Esophagus squamous epithelium (tissue), 5 donors: ENCODE results near the gene MTREX. TPM values are rescaled to one million over a fixed set of nuclear protein-coding genes. Genes with fewer than 3 reads are reported as not detected.

Experiments
- DNase-seq: peaks from one replicate; lab custom pipeline; 2025; lab: John Stamatoyannopoulos, UW
- H3K27ac ChIP-seq, 4 donors: fragments of 200-600 bp; sonication (generic); one replicate each; pipeline ENCODE4 v1.5.1; 2016 to 2019; ENCODE audit warnings: mild to moderate bottlenecking in 1 of 4
- H3K27me3 ChIP-seq, 4 donors: fragments of 200-600 bp; sonication (generic); 1 replicate in 3 of 4; 2 replicates in 1 of 4; pipeline versions ENCODE4 v1.5.1 to v1.6.0; 2017 to 2021; ENCODE audit warnings: antibody characterized with exemption in 1 of 4
- H3K36me3 ChIP-seq, 3 donors: fragments of 200-600 bp; sonication (generic); one replicate each; pipeline ENCODE4 v1.5.1; 2016 to 2019
- H3K4me1 ChIP-seq, 3 donors: fragments of 200-600 bp; sonication (generic); one replicate each; pipeline ENCODE4 v1.5.1; 2017 to 2019
- H3K4me3 ChIP-seq, 4 donors: fragments of 200-600 bp; sonication (generic); 1 replicate in 3 of 4; 2 replicates in 1 of 4; pipeline ENCODE4 v1.5.1; 2016 to 2019; ENCODE audit warnings: mild to moderate bottlenecking in 2 of 4, moderate library complexity in 1 of 4
- H3K9me3 ChIP-seq, 3 donors: fragments of 200-600 bp; sonication (generic); one replicate each; pipeline ENCODE4 v1.5.1; 2016 to 2019
- POLR2A ChIP-seq, 4 donors: fragments of 450-650 bp; IDR thresholded peaks; one replicate each; pipeline ENCODE4 v1.6.1; 2017; ENCODE audit warnings: antibody characterized with exemption in 4 of 4, mild to moderate bottlenecking in 4 of 4, moderate library complexity in 3 of 4
- WGBS, 2 donors: methylation state at CpG; one replicate each; pipeline ENCODE4 v1.1.5; 2018; 5-methylcytosine and 5-hydroxymethylcytosine counted together
- intact Hi-C: fragments of 100-400 bp; cut with DNase I; formaldehyde crosslinking; loops from one replicate; pipeline ENCODE4 v1.15.0; 2022
- total RNA-seq, 4 donors: library from RNA; depleted of rRNA; stranded (reverse); fragments of >200 nt; gene quantifications; one replicate each; pipeline ENCODE4 v1.1.0, GENCODE V29; 2016
- TF ChIP-seq, protein P1 (sequence below), 6 experiments: fragments of 450-650 bp in 4 of 6; fragments of 200-600 bp in 2 of 6; sonication (generic) in 2 of 6; IDR thresholded peaks; one replicate each; pipeline ENCODE4 v1.5.1; 2016 to 2019; ENCODE audit warnings: antibody characterized with exemption in 6 of 6, mild to moderate bottlenecking in 4 of 6, moderate library complexity in 4 of 6
- donor health status: DM: yes; HTN: yes; CAD: no.

The MTREX gene
- total RNA-seq, 4 donors from 2014 or later: 63.9 to 79.3 (median 72.2) TPM

GRCh38 chr5:55391707-55392106, 83.9 kb downstream of the MTREX start:
- TF ChIP-seq, protein P1, sequence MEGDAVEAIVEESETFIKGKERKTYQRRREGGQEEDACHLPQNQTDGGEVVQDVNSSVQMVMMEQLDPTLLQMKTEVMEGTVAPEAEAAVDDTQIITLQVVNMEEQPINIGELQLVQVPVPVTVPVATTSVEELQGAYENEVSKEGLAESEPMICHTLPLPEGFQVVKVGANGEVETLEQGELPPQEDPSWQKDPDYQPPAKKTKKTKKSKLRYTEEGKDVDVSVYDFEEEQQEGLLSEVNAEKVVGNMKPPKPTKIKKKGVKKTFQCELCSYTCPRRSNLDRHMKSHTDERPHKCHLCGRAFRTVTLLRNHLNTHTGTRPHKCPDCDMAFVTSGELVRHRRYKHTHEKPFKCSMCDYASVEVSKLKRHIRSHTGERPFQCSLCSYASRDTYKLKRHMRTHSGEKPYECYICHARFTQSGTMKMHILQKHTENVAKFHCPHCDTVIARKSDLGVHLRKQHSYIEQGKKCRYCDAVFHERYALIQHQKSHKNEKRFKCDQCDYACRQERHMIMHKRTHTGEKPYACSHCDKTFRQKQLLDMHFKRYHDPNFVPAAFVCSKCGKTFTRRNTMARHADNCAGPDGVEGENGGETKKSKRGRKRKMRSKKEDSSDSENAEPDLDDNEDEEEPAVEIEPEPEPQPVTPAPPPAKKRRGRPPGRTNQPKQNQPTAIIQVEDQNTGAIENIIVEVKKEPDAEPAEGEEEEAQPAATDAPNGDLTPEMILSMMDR (IDR thresholded peaks at IDR 0.05): no peak
- TF ChIP-seq POLR2A (IDR thresholded peaks at IDR 0.05): no peak

GRCh38 chr5:55392669-55393068, 84.9 kb downstream of the MTREX start:
- H3K4me1 ChIP-seq: peaks cover 0 to 2% (median 0%) of the 10 kb centered on the region in 3 donors
- WGBS, 2 donors: 80 to 100% methylated on average over 1 of the region's 1 CpG
- no peaks in the 10 kb centered on the region for H3K27me3 ChIP-seq
- peaks cover 0 to 80% (median 0%) of the 10 kb centered on the region in 3 donors for H3K36me3 ChIP-seq
- no peak overlapping the region for H3K27ac ChIP-seq
- H3K4me3 ChIP-seq: no peak overlapping the region
- TF ChIP-seq, protein P1 (IDR thresholded peaks at IDR 0.05): no peak
- no peak for TF ChIP-seq POLR2A (IDR thresholded peaks at IDR 0.05)
- no peak for DNase-seq
- peaks cover 0 to 7% (median 0%) of the 10 kb centered on the region in 3 donors for H3K9me3 ChIP-seq
- intact Hi-C loops: no loop called here

More at GRCh38 chr5:55391707-55392106, 83.9 kb downstream of the MTREX start:
- peaks cover 0 to 74% (median 0%) of the 10 kb centered on the region in 3 donors for H3K36me3 ChIP-seq
- H3K4me1 ChIP-seq: peaks cover 0 to 7% (median 0%) of the 10 kb centered on the region in 3 donors
- H3K4me3 ChIP-seq: no peak overlapping the region
- no peak for DNase-seq
- intact Hi-C loops: no loop called here
- WGBS, 2 donors: 93 to 100% methylated on average over 2 of the region's 2 CpGs
- H3K27ac ChIP-seq: no peak overlapping the region
- peaks cover 0 to 7% (median 0%) of the 10 kb centered on the region in 3 donors for H3K9me3 ChIP-seq
- no peaks in the 10 kb centered on the region for H3K27me3 ChIP-seq

GRCh38 chr5:55393501-55394175, 85.8 kb downstream of the MTREX start:
- peaks cover 0 to 7% (median 0%) of the 10 kb centered on the region in 3 donors for H3K9me3 ChIP-seq
- H3K36me3 ChIP-seq: peaks cover 0 to 84% (median 0%) of the 10 kb centered on the region in 3 donors
- DNase-seq: no peak
- 34 to 44% methylated on average over 2 of the region's 2 CpGs for WGBS, 2 donors
- TF ChIP-seq, protein P1 (IDR thresholded peaks at IDR 0.05): no peak
- no peak for TF ChIP-seq POLR2A (IDR thresholded peaks at IDR 0.05)
- H3K4me3 ChIP-seq: no peak overlapping the region
- H3K27ac ChIP-seq: no peak overlapping the region
- intact Hi-C loops: no loop called here
- H3K4me1 ChIP-seq: no peaks in the 10 kb centered on the region
- no peaks in the 10 kb centered on the region for H3K27me3 ChIP-seq

DNA sequence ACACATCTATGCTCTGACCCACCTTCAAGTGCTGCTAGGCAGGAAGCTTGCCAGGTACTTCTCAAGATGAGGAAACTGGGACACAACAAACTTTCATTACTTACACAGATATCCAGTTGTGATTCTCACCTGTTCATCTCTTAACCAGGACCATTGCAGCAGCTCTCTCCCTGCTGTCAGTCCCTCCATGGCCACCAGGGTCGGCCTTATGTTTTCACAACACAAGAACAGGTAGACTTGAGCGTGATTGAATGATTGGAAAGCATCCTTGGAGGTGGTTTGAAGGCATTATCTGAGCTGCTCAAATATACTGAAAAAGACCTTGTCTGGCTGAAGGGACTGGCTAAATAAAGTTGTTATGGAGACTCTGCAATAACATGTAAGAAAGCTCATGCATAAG, 94.4 kb downstream of the MTREX start:
- Histone ChIP-seq H3K27ac (no peak overlapping the region), H3K36me3 (peaks cover 0 to 97% (median 11%) of the 10 kb centered on the region in 3 donors), H3K4me1 (no peaks in the 10 kb centered on the region), H3K27me3 (no peaks in the 10 kb centered on the region), H3K9me3 (no peaks in the 10 kb centered on the region), H3K4me3 (no peak overlapping the region)
- DNase-seq: no peak
- no peak for TF ChIP-seq POLR2A (IDR thresholded peaks at IDR 0.05)
- TF ChIP-seq, protein P1 (IDR thresholded peaks at IDR 0.05): peak in 1 of 6 experiments; percentile 23
- 33 to 45% methylated on average over 2 of the region's 2 CpGs for WGBS, 2 donors
- intact Hi-C loops: no loop called here

DNA sequence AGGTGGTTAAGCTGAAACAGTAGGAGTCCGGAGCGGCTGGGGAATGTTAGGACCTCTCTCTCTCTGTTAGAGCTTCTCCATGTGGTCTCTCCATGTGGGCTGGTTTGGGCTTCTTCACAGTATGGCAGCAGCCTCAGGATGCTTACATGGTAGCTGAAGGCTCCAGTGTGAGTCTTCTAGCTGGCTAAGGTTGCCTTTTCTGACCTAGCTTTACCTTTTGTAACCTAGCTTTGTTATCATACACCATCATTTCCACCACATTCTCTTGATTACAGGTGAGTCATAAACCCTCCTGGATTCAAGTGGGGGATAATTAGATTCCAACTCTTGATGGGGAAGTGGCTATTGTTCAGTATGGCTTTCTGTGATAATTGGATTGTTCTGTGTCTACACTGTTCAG, 98.5 kb downstream of the MTREX start:
- TF ChIP-seq, protein P1 (IDR thresholded peaks at IDR 0.05): no peak
- TF ChIP-seq POLR2A (IDR thresholded peaks at IDR 0.05): no peak
- no peaks in the 10 kb centered on the region for H3K9me3 ChIP-seq

More for the DNA sequence above, 98.5 kb downstream of the MTREX start:
- Histone ChIP-seq H3K36me3 (peaks cover 5 to 93% (median 8%) of the 10 kb centered on the region in 3 donors), H3K4me3 (no peak overlapping the region), H3K27ac (no peak overlapping the region), H3K27me3 (no peaks in the 10 kb centered on the region), H3K4me1 (peaks cover 0 to 4% (median 0%) of the 10 kb centered on the region in 3 donors)
- DNase-seq: no peak
- intact Hi-C loops: loop anchor here (5.0 kb wide), 1 partner anchor 286 kb away; no protein-coding TSS in a partner anchor
- 94 to 97% methylated on average over 2 of the region's 2 CpGs for WGBS, 2 donors
